ENCODE measurements around the gene ENG.

The ENG gene

GRCh38 chr9:127896395-127897192, 42.1 kb upstream of the ENG start:
- peak overlapping the region; percentile 84 for H3K27ac ChIP-seq
- TF ChIP-seq, protein P1, sequence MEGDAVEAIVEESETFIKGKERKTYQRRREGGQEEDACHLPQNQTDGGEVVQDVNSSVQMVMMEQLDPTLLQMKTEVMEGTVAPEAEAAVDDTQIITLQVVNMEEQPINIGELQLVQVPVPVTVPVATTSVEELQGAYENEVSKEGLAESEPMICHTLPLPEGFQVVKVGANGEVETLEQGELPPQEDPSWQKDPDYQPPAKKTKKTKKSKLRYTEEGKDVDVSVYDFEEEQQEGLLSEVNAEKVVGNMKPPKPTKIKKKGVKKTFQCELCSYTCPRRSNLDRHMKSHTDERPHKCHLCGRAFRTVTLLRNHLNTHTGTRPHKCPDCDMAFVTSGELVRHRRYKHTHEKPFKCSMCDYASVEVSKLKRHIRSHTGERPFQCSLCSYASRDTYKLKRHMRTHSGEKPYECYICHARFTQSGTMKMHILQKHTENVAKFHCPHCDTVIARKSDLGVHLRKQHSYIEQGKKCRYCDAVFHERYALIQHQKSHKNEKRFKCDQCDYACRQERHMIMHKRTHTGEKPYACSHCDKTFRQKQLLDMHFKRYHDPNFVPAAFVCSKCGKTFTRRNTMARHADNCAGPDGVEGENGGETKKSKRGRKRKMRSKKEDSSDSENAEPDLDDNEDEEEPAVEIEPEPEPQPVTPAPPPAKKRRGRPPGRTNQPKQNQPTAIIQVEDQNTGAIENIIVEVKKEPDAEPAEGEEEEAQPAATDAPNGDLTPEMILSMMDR (conservative IDR thresholded peaks at IDR 0.05; ENCODE audit: low read depth) = no peak
- no peak for DNase-seq (ENCODE audit: low spot score)
- CTCF ChIA-PET = no interaction called here
- POLR2A ChIA-PET (ENCODE audit: low non-redundant PET) = no interaction called here

DNA sequence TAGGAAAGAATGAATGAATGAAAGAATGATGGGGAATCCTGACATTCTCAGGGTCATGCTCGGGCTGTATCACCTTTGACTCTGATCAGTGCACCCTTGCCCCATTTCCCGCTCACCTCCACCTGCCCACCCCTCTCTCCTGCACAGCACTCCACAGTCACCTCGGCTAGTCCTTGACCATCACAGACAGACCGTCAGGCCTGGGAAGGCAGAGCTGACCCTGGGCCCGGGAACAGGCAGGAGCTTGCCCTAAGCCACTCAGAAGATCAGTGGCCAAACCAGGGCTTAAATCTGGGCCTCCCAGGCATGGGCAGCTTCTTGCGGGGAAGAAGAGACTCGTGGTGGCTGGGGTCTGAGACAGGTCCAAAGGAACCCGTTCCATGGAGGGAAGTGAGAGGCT, 41.4 kb upstream of the ENG start:
- DNase-seq (ENCODE audit: low spot score) = no peak
- H3K27ac ChIP-seq = peak overlapping the region; percentile 84
- CTCF ChIA-PET = no interaction called here
- TF ChIP-seq, protein P1 (conservative IDR thresholded peaks at IDR 0.05; ENCODE audit: low read depth) = no peak
- POLR2A ChIA-PET (ENCODE audit: low non-redundant PET) = no interaction called here

DNA sequence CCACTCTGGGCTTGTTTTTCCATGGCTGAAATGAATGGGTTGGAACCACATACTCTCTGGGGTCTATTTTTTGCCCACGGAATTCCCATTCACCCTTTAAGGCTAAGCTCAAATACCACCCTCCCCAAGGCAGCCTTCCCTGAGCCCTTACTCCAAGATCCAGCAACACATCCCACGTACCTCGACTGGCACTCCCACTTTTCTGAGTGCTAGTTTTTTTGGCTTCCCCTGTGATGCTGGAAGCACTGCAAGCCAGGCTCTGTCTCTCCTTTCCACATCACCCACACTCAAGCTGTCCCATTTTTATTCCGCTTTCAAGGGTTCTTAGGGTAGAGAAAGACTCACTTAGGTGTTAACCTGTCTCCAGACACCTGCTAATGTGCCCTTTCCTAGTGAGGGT, 38.9 kb upstream of the ENG start:
- CTCF ChIA-PET = no interaction called here
- no peak overlapping the region for H3K27ac ChIP-seq
- no peak for DNase-seq (ENCODE audit: low spot score)
- POLR2A ChIA-PET (ENCODE audit: low non-redundant PET) = no interaction called here
- TF ChIP-seq, protein P1 (conservative IDR thresholded peaks at IDR 0.05; ENCODE audit: low read depth) = no peak

DNA sequence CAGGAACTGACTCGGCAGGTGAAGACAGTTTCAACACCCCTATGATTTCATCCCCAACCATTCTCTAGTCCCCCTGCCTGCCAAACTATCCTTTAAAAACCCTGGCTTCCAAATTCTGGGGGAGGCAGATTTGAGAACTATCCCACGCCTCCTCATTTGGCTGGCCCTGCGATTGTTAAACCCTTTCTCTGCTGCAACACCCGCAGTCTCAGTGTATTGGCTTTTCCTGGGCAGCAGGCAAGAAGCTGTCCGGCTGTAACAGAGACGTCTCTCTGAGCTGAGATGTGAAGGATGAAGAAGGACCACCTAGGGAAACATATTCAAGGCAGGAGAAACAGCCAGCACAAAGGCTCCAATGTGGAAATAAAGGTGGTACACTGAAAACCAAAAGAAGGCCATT, 38.4 kb upstream of the ENG start:
- ChIA-PET POLR2A (ENCODE audit: low non-redundant PET) (no interaction called here), CTCF (no interaction called here)
- no peak for DNase-seq (ENCODE audit: low spot score)

GRCh38 chr9:127890053-127890452, 35.6 kb upstream of the ENG start:
- ChIA-PET CTCF (interaction anchor here (1.7 kb wide), 1 partner anchor 20 kb away, joined by 11 read pairs; no protein-coding TSS in a partner anchor), POLR2A (ENCODE audit: low non-redundant PET) (no interaction called here)
- TF ChIP-seq, protein P1 (conservative IDR thresholded peaks at IDR 0.05; ENCODE audit: low read depth) = no peak
- DNase-seq (ENCODE audit: low spot score) = no peak
- H3K27ac ChIP-seq = peak overlapping the region; percentile 3

More for the DNA sequence above, 38.4 kb upstream of the ENG start:
- H3K27ac ChIP-seq = no peak overlapping the region
- TF ChIP-seq, protein P1 (conservative IDR thresholded peaks at IDR 0.05; ENCODE audit: low read depth) = no peak

- ChIA-PET POLR2A (ENCODE audit: low non-redundant PET) (interaction anchor here (0.6 kb wide), 1 partner anchor 9 kb away, joined by 19 read pairs; no protein-coding TSS in a partner anchor), CTCF (interaction anchor here (1.0 kb wide), 1 partner anchor 10 kb away, joined by 3 read pairs; no protein-coding TSS in a partner anchor)
- H3K27ac ChIP-seq = peak overlapping the region; percentile 9
- DNase-seq (ENCODE audit: low spot score) = no peak
- TF ChIP-seq, protein P1 (conservative IDR thresholded peaks at IDR 0.05; ENCODE audit: low read depth) = no peak
Measured at GRCh38 chr9:127887792-127888191, 33.3 kb upstream of the ENG start.
